Neutrophil (primary cell): Measurements from ENCODE around the gene SLC16A13.
"Not testable (repeated sequence)": the region's sequence is repeated elsewhere in the genome, so short reads cannot be mapped to it uniquely, and the experiment has no call there.

Source experiments
- H3K27ac ChIP-seq: fragments of 200-600 bp; sonication (generic); 2 replicates; pipeline ENCODE4 v1.5.1; 2016; ENCODE audit warnings: mild to moderate bottlenecking, moderate library complexity
- H3K27me3 ChIP-seq: fragments of 200-600 bp; sonication (generic); 2 replicates; pipeline ENCODE4 v1.6.0; 2016; ENCODE audit warnings: mild to moderate bottlenecking
- H3K36me3 ChIP-seq: fragments of 200-600 bp; sonication (generic); 2 replicates; pipeline ENCODE4 v1.5.1; 2017
- H3K4me1 ChIP-seq, 2 experiments: fragments of 200-600 bp in 1 of 2; sonication (generic) in 1 of 2; 1 replicate in 1 of 2; 2 replicates in 1 of 2; pipeline versions ENCODE4 v1.5.1 to v1.6.1; 2013 to 2016; ENCODE audit warnings: low read depth in 1 of 2, low read length in 1 of 2, mild to moderate bottlenecking in 1 of 2, moderate library complexity in 1 of 2; ENCODE audit not compliant: control insufficient read depth in 1 of 2, insufficient read depth in 1 of 2
- H3K4me3 ChIP-seq, 2 experiments: fragments of 200-600 bp in 1 of 2; sonication (generic) in 1 of 2; 1 replicate in 1 of 2; 2 replicates in 1 of 2; pipeline ENCODE4 v1.5.1; 2013 to 2016; ENCODE audit warnings: low read depth in 1 of 2, low read length in 1 of 2, mild to moderate bottlenecking in 1 of 2, moderate library complexity in 1 of 2
- H3K9me3 ChIP-seq: fragments of 200-600 bp; sonication (generic); 2 replicates; pipeline ENCODE4 v1.5.1; 2016
- TF ChIP-seq, protein P1 (sequence below): fragments of 200-600 bp; sonication (generic); IDR thresholded peaks from 2 replicates; pipeline ENCODE4 v1.5.1; 2016; ENCODE audit warnings: antibody characterized with exemption

SLC16A13 gene, protein sequence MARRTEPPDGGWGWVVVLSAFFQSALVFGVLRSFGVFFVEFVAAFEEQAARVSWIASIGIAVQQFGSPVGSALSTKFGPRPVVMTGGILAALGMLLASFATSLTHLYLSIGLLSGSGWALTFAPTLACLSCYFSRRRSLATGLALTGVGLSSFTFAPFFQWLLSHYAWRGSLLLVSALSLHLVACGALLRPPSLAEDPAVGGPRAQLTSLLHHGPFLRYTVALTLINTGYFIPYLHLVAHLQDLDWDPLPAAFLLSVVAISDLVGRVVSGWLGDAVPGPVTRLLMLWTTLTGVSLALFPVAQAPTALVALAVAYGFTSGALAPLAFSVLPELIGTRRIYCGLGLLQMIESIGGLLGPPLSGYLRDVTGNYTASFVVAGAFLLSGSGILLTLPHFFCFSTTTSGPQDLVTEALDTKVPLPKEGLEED

DNA sequence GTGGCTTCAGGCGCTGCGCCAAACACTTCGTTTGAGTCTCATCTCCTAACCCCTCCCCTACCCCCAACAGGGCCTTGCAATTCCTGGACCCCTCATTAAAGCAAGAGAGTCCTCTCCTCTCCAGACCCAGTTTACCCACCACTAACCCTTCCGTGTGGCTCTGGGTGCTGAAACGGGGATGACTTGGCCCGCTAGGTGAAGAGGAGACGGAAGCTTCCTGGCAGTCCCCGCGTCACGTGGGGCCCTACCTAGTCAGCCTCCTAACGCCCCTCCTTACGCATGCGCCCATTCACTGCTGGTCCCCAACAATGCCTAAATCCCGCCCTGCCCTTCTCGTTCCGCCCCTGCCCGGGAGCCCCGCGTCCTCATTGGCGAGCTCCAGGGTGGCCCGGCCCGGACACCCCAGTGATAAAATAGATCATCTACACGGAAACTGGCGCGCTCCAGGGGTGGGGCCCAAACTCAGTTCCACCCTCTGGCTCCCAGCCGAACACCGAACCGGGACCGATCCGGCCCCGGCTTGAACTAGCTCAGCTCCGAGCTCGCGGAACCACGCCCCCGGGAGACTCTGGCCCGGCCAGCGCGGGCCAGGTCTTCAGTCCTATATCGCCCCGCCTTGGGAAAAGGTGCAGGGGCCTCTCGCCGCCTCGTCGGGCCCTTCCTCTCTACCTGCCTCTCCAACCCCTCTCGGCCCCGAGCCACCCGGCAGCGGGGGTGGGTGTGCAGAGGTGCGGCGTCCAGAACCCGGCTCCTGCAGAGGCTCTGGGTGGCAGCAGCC lies at the start of gene SLC16A13:
TSS of gene SLC16A13 (plus strand) at position 425 of the 778 bp plus-strand sequence. CDS start 368 bp downstream, outside the sequence.
- Histone ChIP-seq H3K4me1 (peaks cover 17% of the 10 kb centered on the region in 2 experiments), H3K36me3 (no peaks in the 10 kb centered on the region), H3K27me3 (peaks cover 15% of the 10 kb centered on the region), H3K27ac (peak within 1 kb of the TSS; percentile 90), H3K9me3 (no peaks in the 10 kb centered on the region), H3K4me3 (peak within 1 kb of the TSS; percentile 77 to 89)
- TF ChIP-seq, protein P1, sequence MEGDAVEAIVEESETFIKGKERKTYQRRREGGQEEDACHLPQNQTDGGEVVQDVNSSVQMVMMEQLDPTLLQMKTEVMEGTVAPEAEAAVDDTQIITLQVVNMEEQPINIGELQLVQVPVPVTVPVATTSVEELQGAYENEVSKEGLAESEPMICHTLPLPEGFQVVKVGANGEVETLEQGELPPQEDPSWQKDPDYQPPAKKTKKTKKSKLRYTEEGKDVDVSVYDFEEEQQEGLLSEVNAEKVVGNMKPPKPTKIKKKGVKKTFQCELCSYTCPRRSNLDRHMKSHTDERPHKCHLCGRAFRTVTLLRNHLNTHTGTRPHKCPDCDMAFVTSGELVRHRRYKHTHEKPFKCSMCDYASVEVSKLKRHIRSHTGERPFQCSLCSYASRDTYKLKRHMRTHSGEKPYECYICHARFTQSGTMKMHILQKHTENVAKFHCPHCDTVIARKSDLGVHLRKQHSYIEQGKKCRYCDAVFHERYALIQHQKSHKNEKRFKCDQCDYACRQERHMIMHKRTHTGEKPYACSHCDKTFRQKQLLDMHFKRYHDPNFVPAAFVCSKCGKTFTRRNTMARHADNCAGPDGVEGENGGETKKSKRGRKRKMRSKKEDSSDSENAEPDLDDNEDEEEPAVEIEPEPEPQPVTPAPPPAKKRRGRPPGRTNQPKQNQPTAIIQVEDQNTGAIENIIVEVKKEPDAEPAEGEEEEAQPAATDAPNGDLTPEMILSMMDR, result peak; percentile 23

DNA sequence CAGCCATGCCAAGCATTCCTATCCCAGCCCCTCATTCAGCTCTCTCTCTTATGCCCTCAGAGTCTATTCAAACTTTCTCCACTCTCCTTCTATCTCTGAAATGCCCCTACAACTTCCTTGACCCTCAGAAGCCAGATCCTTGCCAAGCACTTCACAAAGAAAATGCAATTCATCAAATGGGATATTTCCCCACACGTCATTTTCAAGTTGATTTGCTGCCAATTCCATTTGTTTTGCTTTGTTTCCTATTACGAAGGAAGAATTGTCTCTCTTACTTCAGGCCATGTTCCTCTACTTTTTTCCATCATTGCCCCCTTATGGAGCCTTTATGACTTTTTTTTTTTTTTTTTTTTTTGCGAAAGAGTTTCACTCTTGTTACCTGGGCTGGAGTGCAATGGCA lies 49.1 kb upstream of the SLC16A13 start:
- H3K27me3 ChIP-seq, result no peaks in the 10 kb centered on the region
- H3K4me3 ChIP-seq, result no peak overlapping the region
- H3K27ac ChIP-seq, result no peak overlapping the region
- H3K4me1 ChIP-seq, result no peaks in the 10 kb centered on the region
- no peaks in the 10 kb centered on the region for H3K36me3 ChIP-seq
- TF ChIP-seq, protein P1, result no peak
- no peaks in the 10 kb centered on the region for H3K9me3 ChIP-seq

DNA sequence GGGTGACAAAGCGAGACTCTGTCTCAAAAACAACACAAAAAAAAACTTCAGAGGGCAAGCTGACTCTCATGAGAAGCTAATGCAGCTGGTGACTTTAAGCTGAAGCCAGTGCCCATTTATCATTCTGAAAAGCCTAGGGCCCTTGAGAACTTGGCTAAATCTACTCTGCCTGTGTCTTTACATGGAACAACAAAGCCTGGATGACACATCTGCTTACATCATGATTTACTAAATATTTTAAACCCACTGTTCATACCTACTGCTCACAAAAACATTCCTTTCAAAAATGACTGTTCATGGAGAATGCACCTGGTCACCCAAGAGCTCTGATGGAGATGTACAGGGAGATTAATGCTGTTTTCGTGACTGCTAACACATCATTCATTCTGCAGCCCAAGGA lies 46.0 kb upstream of the SLC16A13 start:
- Histone ChIP-seq H3K27me3 (no peaks in the 10 kb centered on the region), H3K9me3 (no peaks in the 10 kb centered on the region), H3K36me3 (no peaks in the 10 kb centered on the region), H3K4me3 (no peak overlapping the region), H3K4me1 (no peaks in the 10 kb centered on the region), H3K27ac (no peak overlapping the region)
- TF ChIP-seq, protein P1, result no peak

DNA sequence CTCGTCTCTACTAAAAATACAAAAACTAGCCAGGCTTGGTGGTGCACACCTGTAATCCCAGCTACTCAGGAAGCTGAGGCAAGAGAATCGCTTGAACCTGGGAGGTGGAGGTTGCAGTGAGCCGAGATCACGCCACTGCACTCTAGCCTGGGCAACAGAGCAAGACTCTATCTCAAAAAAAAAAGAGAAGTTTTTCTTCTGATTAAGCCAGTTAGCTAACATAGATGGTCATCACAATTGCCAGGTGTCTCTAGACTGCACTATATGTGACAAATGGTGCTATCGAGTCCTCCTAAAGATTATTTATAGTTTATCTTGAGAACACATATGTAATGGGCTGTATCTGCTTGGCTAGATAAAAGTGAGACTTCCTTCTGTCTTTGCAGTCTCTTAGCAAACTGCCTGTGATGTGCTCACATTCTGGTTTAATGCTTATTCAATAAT lies 42.2 kb upstream of the SLC16A13 start:
- H3K27me3 ChIP-seq, H3K9me3 ChIP-seq, H3K4me3 ChIP-seq, H3K4me1 ChIP-seq, H3K27ac ChIP-seq: not testable (repeated sequence)
- peaks cover 27% of the 10 kb centered on the region for H3K36me3 ChIP-seq

DNA sequence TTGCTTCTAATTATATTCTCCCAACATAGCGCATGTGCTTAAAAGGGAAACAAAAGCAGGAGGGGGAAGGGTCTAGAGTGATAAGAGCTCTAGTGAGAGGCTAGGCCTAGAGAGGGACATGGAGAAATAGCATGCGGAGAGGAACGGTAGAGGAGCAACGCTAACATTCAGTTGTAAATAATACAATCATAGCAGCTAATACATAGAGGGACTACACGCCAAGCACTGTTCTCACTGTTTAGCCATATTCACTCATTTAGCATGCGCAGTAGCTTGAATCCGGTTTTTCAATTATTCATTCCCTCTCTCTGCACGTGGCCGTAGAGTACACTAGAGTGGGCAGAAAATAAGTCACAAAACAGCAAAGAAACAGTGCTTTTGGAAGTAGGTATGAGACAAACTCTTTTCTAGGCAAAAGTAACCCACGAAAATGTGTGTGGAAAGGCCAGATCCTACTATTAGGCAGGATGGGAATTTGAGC lies 41.7 kb upstream of the SLC16A13 start:
- H3K9me3 ChIP-seq, result no peaks in the 10 kb centered on the region
- TF ChIP-seq, protein P1, result no peak
- no peak overlapping the region for H3K27ac ChIP-seq
- peaks cover 0 to 7% of the 10 kb centered on the region in 2 experiments for H3K4me1 ChIP-seq
- H3K27me3 ChIP-seq, result no peaks in the 10 kb centered on the region
- H3K4me3 ChIP-seq, result no peak overlapping the region
- H3K36me3 ChIP-seq, result peaks cover 32% of the 10 kb centered on the region
